ENCODE results near the gene ANO7.

DNA sequence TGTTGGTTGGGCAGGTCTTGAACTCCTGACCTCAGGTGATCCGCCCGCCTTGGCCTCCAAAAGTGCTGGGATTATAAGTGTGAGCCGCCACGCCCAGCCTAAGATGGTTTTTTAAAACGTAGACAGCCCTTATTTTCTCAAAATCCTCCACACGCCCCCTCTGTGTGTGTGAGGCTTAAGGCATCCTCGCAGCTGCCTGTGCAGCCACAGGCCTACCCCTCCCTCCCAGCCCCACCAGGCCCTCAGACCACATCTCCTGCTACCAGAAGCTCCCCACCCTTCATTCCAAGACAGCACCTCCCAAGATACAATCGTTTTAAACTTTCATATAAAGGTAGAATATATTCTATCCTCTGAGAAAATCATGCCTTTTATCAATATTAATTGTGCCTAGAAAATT is 4.8 kb downstream of the ANO7 start:
- TF ChIP-seq EZH2 (IDR thresholded peaks at IDR 0.05; ENCODE audit: borderline replicate concordance, low read length): no peak
- TF ChIP-seq, protein P1, sequence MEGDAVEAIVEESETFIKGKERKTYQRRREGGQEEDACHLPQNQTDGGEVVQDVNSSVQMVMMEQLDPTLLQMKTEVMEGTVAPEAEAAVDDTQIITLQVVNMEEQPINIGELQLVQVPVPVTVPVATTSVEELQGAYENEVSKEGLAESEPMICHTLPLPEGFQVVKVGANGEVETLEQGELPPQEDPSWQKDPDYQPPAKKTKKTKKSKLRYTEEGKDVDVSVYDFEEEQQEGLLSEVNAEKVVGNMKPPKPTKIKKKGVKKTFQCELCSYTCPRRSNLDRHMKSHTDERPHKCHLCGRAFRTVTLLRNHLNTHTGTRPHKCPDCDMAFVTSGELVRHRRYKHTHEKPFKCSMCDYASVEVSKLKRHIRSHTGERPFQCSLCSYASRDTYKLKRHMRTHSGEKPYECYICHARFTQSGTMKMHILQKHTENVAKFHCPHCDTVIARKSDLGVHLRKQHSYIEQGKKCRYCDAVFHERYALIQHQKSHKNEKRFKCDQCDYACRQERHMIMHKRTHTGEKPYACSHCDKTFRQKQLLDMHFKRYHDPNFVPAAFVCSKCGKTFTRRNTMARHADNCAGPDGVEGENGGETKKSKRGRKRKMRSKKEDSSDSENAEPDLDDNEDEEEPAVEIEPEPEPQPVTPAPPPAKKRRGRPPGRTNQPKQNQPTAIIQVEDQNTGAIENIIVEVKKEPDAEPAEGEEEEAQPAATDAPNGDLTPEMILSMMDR (IDR thresholded peaks at IDR 0.05; ENCODE audit: low read length): no peak
